ENCODE measurements around the gene UST.

UST gene

GRCh38 chr6:149007846-149008245 lies 261.0 kb downstream of the UST start:
- DNase-seq (no peak), ATAC-seq (no peak)

- DNase-seq: no peak
- ATAC-seq: no peak
These were observed 261.9 kb downstream of the UST start for GRCh38 chr6:149008741-149009140.

DNA sequence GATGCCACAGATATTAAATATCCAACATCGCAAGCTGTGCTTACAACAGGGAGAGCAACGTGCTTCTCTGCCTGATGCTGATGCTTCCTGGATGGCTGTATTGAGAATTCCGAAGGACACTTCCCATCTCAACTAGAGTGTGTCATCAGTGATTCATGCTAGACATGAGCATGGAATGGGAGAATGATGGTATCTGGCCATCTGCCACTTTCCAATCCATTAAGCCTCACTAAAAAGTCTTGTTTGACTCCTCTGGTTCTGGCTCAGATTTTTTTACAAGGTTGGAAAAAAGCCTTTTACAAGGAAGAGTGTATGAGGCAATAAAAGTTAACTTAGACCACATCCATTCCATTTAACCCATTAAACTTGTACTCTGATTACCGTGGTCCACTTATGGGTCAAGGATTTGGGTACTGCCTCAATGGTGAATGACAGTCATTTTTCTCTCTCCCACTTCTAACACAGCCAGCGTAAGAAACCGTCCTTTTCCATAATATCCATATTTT lies 265.3 kb downstream of the UST start:
- no peak for DNase-seq
- no peak for ATAC-seq

DNA sequence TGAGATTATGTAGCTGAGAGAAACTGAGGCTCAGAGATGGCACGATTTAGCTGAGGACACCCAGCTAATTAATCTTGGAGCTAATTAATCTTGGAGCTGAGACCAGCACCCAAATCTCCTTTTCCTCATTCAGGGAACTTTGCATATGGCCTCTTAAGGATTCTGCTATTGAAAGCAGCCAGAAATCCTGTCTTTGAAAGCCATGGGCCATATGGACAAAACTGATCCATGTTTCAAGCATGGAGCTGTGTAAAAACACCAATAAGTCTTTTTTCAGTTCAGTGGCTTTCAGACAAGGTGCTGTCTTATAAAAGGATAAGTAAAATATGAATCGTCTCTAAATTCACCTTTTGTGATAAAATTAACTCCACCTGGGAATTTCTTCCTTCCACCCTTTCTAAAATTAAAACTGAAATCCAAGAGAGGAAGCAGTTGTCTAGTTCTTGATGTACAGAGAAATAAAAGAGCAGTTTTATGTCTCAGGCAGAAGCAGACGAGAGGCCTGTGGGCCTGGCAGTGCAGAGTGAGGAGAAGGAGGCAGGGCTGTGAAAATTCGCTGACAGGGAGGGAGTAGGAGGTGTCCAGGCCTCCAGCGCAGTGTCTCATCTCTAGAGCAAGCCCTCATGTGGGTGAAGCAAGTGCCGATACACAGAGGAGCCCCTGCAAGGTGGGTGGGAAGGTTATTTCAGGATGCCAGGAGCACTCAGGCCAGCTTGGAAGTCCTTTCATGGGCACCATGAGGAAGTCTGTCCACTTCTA lies 266.9 kb downstream of the UST start:
- DNase-seq (no peak), ATAC-seq (no peak)

- no peak for ATAC-seq
- no peak for DNase-seq
These were observed 268.1 kb downstream of the UST start for GRCh38 chr6:149014631-149015534.

DNA sequence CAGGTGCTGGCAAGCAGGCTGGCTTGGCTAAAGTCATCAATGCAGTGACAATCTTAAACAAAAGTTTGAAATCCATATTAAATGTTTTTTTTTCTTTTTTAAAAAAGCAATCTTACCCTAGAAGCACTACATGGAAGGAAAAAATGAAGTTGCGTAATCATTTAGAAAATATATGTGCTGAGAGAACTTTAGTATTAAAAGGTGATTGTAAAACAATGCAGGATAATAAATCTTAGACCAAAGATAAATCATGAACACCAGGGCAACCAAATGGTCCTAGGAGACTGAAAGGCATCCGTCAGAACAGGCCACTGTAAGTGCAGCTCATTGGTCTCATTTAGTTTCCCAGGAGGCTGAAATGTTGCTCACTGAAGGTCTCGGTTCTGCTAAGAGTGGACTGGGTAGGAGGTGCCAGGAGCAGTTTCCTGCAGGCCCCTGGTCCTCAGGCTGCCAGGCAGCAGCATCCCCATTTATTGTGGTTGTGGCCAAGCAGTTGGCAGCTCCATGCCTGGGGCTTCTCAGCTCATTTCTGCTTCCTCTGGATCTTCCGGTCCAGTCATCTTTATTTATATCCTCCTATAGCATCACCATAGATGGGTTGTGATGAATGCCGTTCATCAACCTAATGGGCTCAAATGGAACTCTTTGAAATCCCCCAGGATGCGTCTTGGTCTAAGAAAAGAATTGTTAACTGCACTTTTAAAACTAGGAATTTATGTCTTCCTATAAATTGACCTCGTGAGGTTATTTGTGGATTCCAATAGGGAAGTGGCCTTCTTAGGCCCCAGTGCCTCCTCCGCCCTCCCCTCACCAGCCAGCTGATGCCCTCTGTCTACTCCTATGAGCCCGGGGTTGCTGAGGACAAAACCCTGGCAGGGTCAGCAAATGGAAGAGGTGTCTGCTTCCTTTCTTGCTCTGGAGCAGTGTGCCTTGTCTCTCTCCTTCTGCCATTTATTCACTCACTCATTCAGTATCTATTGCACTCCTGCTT lies 269.0 kb downstream of the UST start:
- ATAC-seq: no peak

GRCh38 chr6:149016716-149017115 lies 269.9 kb downstream of the UST start:
- no peak for ATAC-seq
- DNase-seq: no peak

More for the DNA sequence above, 269.0 kb downstream of the UST start:
- DNase-seq: no peak

DNA sequence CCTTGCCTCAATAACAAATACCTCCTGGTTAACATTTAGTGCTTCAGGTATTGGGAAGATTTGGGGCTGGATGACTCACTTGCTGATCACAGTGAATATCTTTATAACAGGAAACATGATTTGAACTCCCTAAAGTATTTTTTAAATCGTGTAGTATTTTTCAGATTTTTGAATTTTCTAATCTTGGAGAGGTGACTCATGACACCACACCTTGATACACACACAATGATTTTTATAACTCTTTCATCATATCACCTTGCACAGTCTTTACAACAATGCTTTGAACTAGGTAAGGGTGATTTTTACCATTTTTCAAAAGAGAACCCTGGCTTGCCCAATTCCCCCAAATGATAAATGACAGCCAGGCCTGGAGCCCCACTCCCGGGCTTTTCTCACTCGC lies 273.5 kb downstream of the UST start:
- no peak for ATAC-seq
- no peak for DNase-seq

- DNase-seq (no peak), ATAC-seq (no peak)
These were observed 277.5 kb downstream of the UST start for GRCh38 chr6:149024361-149024760.

GRCh38 chr6:149025061-149025460 lies 278.2 kb downstream of the UST start:
- no peak for ATAC-seq
- DNase-seq: no peak

- DNase-seq (peak; percentile 50), ATAC-seq (peak; percentile 66)
These were observed 279.7 kb downstream of the UST start for GRCh38 chr6:149026530-149026942.

DNA sequence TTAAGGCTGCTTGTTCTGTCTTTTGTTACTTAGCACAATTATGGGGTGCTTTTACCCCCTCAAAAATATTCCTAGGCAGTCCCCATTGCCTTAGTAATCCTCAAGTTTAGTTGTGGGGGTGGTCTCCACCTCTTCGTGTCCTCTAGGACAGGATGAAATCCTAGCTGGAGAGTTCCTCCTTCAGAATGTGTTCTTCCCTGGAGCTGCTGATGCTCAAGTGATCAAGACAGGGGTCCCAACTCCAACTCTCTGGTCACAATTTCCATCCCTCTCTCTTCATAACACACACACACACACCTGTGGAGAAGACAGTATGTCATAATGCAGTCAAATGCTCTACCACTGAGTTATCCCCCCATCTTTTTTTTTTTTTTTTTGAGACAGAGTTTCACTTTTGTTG lies 280.7 kb downstream of the UST start:
- no peak for ATAC-seq
- DNase-seq: no peak

- ATAC-seq: no peak
- DNase-seq: peak; percentile 74
These were observed 282.1 kb downstream of the UST start for GRCh38 chr6:149028767-149029405.

- DNase-seq (no peak), ATAC-seq (no peak)
These were observed 284.5 kb downstream of the UST start for GRCh38 chr6:149031201-149031858.

DNA sequence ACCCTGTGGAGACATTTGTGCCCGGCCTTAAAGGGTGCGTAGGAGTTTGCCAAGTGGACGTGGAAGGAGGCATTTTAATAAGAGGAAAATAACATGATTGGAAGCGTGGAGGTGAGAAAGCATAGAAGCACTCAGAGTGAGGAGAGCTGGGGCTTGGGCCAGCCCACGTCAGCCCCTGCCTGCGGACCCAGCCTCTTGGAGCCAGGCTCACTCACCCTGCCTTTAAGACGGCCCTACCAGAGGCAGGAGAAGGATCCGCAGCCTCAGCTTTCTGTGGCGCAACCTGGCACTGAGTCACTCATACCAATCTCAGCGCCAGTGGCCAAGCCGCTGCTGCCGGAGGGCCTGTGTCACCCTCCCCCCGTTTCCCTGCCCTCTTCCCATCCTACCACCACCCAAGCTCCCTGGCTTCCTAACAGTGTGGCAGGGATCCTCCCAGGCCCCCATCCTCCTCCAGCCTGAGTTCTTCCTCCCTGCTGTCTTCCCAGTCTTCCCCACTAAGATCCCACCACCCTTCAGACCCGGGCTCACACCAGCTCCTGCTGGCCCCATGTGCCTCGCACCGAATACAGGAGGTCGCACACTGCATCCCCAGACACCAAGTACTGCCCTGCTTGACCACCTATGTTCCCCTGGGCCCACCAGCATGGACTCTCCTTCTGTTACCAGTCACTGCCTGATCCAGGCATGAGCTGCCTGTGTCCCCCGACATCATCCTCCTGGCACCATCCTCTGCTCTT lies 285.2 kb downstream of the UST start:
- ATAC-seq: peak; percentile 33
- DNase-seq: peak; percentile 44

GRCh38 chr6:149032599-149033405 lies 286.0 kb downstream of the UST start:
- peak; percentile 63 for DNase-seq
- ATAC-seq: peak; percentile 93

- ATAC-seq: peak; percentile 15
- peak; percentile 35 for DNase-seq
These were observed 286.6 kb downstream of the UST start for GRCh38 chr6:149033454-149033853.

- ATAC-seq (no peak), DNase-seq (no peak)
These were observed 288.9 kb downstream of the UST start for GRCh38 chr6:149035766-149036165.

DNA sequence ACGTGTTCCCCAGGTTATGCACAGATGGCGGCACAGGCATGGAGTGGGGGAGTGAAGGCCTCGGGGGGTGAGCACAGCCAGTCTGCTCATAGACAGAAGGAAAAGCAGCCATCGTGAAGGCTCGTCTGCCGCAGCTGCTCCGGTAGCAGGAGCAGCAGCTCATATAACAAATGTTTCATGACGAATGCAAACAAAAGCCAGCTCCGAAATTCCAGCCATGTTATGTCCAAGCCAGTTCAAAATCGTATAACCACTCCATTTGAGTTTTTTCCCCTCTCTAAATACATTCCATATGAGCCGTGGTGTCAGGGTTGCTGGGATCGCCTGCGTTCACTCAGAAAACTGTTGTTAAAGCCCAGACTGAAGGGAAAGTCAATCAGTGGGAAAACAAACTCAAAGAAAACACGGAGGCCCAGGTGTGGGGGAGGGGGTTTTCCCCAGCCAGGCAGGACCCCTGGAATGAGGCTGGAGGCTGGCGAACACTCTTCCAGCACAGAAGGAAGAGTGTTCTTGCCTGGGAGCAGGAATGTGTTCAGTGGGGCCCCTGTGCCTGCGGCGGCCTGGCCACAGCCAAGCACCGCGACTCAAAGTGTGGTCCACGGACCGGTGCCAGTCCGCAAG lies 290.3 kb downstream of the UST start:
- no peak for ATAC-seq
- no peak for DNase-seq

All from stimulated activated naive CD8-positive, alpha-beta T cell treated with anti-CD3 and anti-CD28 coated beads, Interleukin-15, Interleukin-2, amounts not matched to agents 100 U/mL and 50 U/mL, for 24 hours (primary cell).